PC-9 (cell line): ENCODE data around the gene ARHGAP6.

ENCODE experiments used
- CTCF ChIP-seq: fragments of 200-600 bp; sonication (generic); conservative IDR thresholded peaks from 2 replicates; pipeline ENCODE4 v1.6.1; 2017; ENCODE audit warnings: mixed run types, antibody characterized with exemption, mild to moderate bottlenecking, moderate library complexity
- EZH2 ChIP-seq: fragments of 200-600 bp; sonication (generic); IDR thresholded peaks from 2 replicates; pipeline ENCODE4 v1.8.0; 2017; ENCODE audit warnings: antibody characterized with exemption, low read depth

- TF ChIP-seq EZH2 (no peak), CTCF (no peak)
These were observed 257.7 kb downstream of the ARHGAP6 start for GRCh38 chrX:11408109-11408405.
